ENCODE data around the gene CLIC5. TPM values are rescaled to one million over a fixed set of nuclear protein-coding genes. Genes with fewer than 3 reads are reported as not detected.

CLIC5 gene
- polyA plus RNA-seq, 1 donor from 2014 or later: 0.22 TPM

DNA sequence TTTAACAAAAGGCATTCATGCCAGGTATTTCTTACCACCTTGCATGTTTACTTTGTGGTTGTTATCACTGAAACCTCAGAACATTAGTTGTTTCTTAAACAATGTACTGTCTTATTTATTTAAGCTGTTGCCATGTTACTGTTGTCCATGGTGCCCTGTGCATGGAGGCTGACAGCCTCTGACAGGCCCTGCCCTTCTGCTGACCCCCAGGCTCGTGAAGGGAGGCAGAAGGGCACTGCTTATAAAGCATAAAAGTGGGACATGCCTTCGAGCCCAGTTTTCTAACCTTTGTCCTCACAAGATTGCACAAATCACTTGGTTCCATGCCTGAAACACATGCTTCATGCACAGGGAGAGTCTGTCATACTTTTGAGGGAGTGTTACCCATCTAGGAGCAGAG lies 46.7 kb upstream of the CLIC5 start:
- no peak overlapping the region for H2AFZ ChIP-seq (ENCODE audit: low read depth, low read length)
- no peaks in the 10 kb centered on the region for H3K36me3 ChIP-seq (ENCODE audit: insufficient read depth, low read length)
- H4K20me1 ChIP-seq (ENCODE audit: insufficient read depth): no peaks in the 10 kb centered on the region
- H3K4me3 ChIP-seq (ENCODE audit: low read length): no peak overlapping the region
- H3K9me2 ChIP-seq (ENCODE audit: insufficient read depth, low read length): no peaks in the 10 kb centered on the region
- peaks cover 3% of the 10 kb centered on the region for H3K9me3 ChIP-seq (ENCODE audit: low read length)
- no peaks in the 10 kb centered on the region for H3K27me3 ChIP-seq (ENCODE audit: insufficient read depth, low read depth, low read length)
- no peaks in the 10 kb centered on the region for H3K79me2 ChIP-seq (replicated peaks; ENCODE audit: insufficient read depth, low read length)
- no peak overlapping the region for H3K27ac ChIP-seq (ENCODE audit: low read length)
- H3K9ac ChIP-seq (ENCODE audit: low read length): no peak overlapping the region
- no peaks in the 10 kb centered on the region for H3F3A ChIP-seq (ENCODE audit: insufficient read depth, low read length, poor library complexity, severe bottlenecking)
- H3K4me2 ChIP-seq (ENCODE audit: low read length): no peak overlapping the region
- no peak for TF ChIP-seq TAF1 (IDR thresholded peaks at IDR 0.05; ENCODE audit: low read depth)
- TF ChIP-seq RAD21 (conservative IDR thresholded peaks at IDR 0.05): no peak
- no peak for TF ChIP-seq EP300 (conservative IDR thresholded peaks at IDR 0.05; ENCODE audit: poor library complexity, severe bottlenecking)
- TF ChIP-seq POLR2AphosphoS5 (IDR thresholded peaks at IDR 0.05): no peak

DNA sequence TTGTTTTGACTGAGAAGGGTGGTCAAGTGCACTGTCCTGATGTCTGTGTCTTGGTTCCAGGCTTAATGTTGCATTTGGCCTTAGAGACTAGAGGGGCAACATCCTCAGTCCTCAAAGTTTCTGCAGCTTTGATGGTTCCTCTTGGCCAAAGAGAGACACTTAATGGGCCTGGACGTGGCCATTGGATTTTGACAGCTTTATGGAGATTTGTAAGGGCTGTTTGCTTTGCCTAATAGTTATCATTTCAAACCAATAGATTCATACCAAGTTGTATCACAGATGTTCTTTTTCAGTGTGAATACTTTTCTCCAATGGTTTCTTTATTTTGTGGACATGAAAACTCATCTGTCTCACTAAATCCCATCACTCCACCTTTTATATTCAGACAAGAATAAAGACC lies 45.8 kb upstream of the CLIC5 start:
- no peaks in the 10 kb centered on the region for H3K79me2 ChIP-seq (replicated peaks; ENCODE audit: insufficient read depth, low read length)
- no peaks in the 10 kb centered on the region for H3K9me2 ChIP-seq (ENCODE audit: insufficient read depth, low read length)
- no peaks in the 10 kb centered on the region for H3K27me3 ChIP-seq (ENCODE audit: insufficient read depth, low read depth, low read length)
- no peak overlapping the region for H3K27ac ChIP-seq (ENCODE audit: low read length)
- H3K4me2 ChIP-seq (ENCODE audit: low read length): no peak overlapping the region
- no peaks in the 10 kb centered on the region for H3F3A ChIP-seq (ENCODE audit: insufficient read depth, low read length, poor library complexity, severe bottlenecking)
- no peaks in the 10 kb centered on the region for H4K20me1 ChIP-seq (ENCODE audit: insufficient read depth)
- H3K4me3 ChIP-seq (ENCODE audit: low read length): no peak overlapping the region
- peaks cover 3% of the 10 kb centered on the region for H3K9me3 ChIP-seq (ENCODE audit: low read length)
- H3K36me3 ChIP-seq (ENCODE audit: insufficient read depth, low read length): no peaks in the 10 kb centered on the region
- H2AFZ ChIP-seq (ENCODE audit: low read depth, low read length): no peak overlapping the region
- TF ChIP-seq SMC3 (conservative IDR thresholded peaks at IDR 0.05; ENCODE audit: poor library complexity) (no peak), EZH2 (IDR thresholded peaks at IDR 0.05; ENCODE audit: borderline replicate concordance, insufficient read depth, low read length, poor library complexity, severe bottlenecking) (no peak), POLR2AphosphoS5 (IDR thresholded peaks at IDR 0.05) (no peak), TAF1 (IDR thresholded peaks at IDR 0.05; ENCODE audit: low read depth) (no peak), RAD21 (conservative IDR thresholded peaks at IDR 0.05) (no peak), MXI1 (conservative IDR thresholded peaks at IDR 0.05; ENCODE audit: poor library complexity, severe bottlenecking) (no peak)
- TF ChIP-seq, protein P1, sequence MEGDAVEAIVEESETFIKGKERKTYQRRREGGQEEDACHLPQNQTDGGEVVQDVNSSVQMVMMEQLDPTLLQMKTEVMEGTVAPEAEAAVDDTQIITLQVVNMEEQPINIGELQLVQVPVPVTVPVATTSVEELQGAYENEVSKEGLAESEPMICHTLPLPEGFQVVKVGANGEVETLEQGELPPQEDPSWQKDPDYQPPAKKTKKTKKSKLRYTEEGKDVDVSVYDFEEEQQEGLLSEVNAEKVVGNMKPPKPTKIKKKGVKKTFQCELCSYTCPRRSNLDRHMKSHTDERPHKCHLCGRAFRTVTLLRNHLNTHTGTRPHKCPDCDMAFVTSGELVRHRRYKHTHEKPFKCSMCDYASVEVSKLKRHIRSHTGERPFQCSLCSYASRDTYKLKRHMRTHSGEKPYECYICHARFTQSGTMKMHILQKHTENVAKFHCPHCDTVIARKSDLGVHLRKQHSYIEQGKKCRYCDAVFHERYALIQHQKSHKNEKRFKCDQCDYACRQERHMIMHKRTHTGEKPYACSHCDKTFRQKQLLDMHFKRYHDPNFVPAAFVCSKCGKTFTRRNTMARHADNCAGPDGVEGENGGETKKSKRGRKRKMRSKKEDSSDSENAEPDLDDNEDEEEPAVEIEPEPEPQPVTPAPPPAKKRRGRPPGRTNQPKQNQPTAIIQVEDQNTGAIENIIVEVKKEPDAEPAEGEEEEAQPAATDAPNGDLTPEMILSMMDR (IDR thresholded peaks at IDR 0.05; ENCODE audit: poor library complexity, severe bottlenecking): no peak
- TF ChIP-seq, protein P2, sequence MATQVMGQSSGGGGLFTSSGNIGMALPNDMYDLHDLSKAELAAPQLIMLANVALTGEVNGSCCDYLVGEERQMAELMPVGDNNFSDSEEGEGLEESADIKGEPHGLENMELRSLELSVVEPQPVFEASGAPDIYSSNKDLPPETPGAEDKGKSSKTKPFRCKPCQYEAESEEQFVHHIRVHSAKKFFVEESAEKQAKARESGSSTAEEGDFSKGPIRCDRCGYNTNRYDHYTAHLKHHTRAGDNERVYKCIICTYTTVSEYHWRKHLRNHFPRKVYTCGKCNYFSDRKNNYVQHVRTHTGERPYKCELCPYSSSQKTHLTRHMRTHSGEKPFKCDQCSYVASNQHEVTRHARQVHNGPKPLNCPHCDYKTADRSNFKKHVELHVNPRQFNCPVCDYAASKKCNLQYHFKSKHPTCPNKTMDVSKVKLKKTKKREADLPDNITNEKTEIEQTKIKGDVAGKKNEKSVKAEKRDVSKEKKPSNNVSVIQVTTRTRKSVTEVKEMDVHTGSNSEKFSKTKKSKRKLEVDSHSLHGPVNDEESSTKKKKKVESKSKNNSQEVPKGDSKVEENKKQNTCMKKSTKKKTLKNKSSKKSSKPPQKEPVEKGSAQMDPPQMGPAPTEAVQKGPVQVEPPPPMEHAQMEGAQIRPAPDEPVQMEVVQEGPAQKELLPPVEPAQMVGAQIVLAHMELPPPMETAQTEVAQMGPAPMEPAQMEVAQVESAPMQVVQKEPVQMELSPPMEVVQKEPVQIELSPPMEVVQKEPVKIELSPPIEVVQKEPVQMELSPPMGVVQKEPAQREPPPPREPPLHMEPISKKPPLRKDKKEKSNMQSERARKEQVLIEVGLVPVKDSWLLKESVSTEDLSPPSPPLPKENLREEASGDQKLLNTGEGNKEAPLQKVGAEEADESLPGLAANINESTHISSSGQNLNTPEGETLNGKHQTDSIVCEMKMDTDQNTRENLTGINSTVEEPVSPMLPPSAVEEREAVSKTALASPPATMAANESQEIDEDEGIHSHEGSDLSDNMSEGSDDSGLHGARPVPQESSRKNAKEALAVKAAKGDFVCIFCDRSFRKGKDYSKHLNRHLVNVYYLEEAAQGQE (IDR thresholded peaks at IDR 0.05; ENCODE audit: borderline replicate concordance): no peak
- no peak overlapping the region for H3K9ac ChIP-seq (ENCODE audit: low read length)

DNA sequence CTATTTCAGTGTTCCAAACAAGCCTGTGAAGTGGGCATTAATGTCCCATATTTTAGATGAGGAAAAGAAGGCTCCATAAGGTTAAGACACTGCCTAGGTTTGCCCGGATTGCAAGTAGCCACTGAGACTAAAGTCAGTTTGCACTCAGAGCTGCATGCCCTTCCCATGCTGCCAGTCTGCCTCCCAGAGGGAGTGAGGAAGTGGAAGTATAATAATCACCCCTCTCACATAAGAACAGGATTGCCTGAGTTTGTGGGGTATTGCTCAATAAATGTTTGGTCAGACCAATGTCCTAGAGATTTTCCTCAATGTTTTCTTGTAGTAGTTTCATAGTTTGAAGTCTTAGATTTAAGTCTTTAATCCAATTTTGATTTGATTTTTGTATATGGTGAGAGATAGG lies 43.9 kb upstream of the CLIC5 start:
- H3K36me3 ChIP-seq (ENCODE audit: insufficient read depth, low read length): no peaks in the 10 kb centered on the region
- no peaks in the 10 kb centered on the region for H3K9me2 ChIP-seq (ENCODE audit: insufficient read depth, low read length)
- H3K9ac ChIP-seq (ENCODE audit: low read length): no peak overlapping the region
- no peak overlapping the region for H3K4me2 ChIP-seq (ENCODE audit: low read length)
- no peaks in the 10 kb centered on the region for H4K20me1 ChIP-seq (ENCODE audit: insufficient read depth)
- H3K27ac ChIP-seq (ENCODE audit: low read length): no peak overlapping the region
- no peak overlapping the region for H2AFZ ChIP-seq (ENCODE audit: low read depth, low read length)
- H3K27me3 ChIP-seq (ENCODE audit: insufficient read depth, low read depth, low read length): no peaks in the 10 kb centered on the region
- no peak for TF ChIP-seq SMC3 (conservative IDR thresholded peaks at IDR 0.05; ENCODE audit: poor library complexity)
- TF ChIP-seq, protein P1 (IDR thresholded peaks at IDR 0.05; ENCODE audit: poor library complexity, severe bottlenecking): no peak
- TF ChIP-seq, protein P2 (IDR thresholded peaks at IDR 0.05; ENCODE audit: borderline replicate concordance): no peak
- TF ChIP-seq RAD21 (conservative IDR thresholded peaks at IDR 0.05): no peak
- TF ChIP-seq TAF1 (IDR thresholded peaks at IDR 0.05; ENCODE audit: low read depth): no peak
- H3K4me3 ChIP-seq (ENCODE audit: low read length): no peak overlapping the region
- H3K79me2 ChIP-seq (replicated peaks; ENCODE audit: insufficient read depth, low read length): no peaks in the 10 kb centered on the region
- H3K9me3 ChIP-seq (ENCODE audit: low read length): peaks cover 3% of the 10 kb centered on the region
- H3F3A ChIP-seq (ENCODE audit: insufficient read depth, low read length, poor library complexity, severe bottlenecking): no peaks in the 10 kb centered on the region
